ENCODE measurements around the gene TIGD4.

The TIGD4 gene

DNA sequence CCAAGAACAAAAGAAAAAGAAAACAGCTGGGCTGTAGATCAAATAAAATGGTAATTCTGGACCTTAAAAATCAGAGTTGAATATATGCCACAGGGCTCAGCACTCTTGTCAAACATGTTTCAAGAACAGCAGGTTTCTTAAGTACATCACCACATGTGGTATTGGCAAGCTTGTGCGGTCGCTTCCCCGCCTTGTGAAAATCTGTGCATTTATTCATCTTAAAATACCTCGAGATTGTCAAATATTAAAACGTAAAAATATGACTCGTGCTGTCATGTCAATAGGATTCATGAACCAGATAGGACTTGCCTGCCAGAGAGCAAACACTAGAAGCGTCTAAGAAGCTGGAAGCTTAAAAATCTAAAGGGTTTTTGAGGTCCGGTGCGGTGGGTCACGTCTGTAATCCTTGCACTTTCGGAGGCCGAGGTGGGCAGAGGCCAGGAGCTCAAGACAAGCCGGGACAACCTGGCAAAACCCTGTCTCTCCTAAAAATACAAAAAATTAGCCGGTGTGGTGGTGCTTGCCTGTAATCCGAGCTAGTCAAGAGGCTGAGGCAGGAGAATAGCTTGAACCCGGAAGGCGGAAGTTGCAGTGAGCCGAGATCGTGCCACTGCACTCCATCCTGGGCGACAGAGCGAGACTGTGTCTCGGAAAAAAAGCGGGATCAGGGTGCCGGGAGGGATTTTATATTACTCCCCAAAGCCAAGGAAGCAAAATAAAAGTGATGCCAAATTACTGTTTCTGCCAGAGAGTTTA lies 59.6 kb downstream of the TIGD4 start:
- no peak for DNase-seq (ENCODE audit: low spot score)

Measured in D341Med (cell line).